Erythroblast (primary cell): Measurements from ENCODE around the gene PLCB4.

Experiments
- GATA1 ChIP-seq: IDR thresholded peaks from 2 replicates; pipeline ENCODE4 v1.6.1; 2011; ENCODE audit warnings: low read depth, mild to moderate bottlenecking, control low read depth, low read length, moderate library complexity
- POLR2A ChIP-seq: IDR thresholded peaks from 2 replicates; pipeline ENCODE4 v1.6.1; 2011; ENCODE audit warnings: mild to moderate bottlenecking, low read length

- TF ChIP-seq POLR2A (no peak), GATA1 (no peak)
These were observed 332.5 kb downstream of the PLCB4 start for GRCh38 chr20:9401371-9401770.
